ENCODE measurements around the gene TMEM19. TPM values are rescaled to one million over a fixed set of nuclear protein-coding genes. Genes with fewer than 3 reads are reported as not detected.
"Not testable (repeated sequence)": the region's sequence is repeated elsewhere in the genome, so short reads cannot be mapped to it uniquely, and the experiment has no call there.

Gene TMEM19
- total RNA-seq, 2 donors from 2014 or later = 19.5 to 20.5 TPM

DNA sequence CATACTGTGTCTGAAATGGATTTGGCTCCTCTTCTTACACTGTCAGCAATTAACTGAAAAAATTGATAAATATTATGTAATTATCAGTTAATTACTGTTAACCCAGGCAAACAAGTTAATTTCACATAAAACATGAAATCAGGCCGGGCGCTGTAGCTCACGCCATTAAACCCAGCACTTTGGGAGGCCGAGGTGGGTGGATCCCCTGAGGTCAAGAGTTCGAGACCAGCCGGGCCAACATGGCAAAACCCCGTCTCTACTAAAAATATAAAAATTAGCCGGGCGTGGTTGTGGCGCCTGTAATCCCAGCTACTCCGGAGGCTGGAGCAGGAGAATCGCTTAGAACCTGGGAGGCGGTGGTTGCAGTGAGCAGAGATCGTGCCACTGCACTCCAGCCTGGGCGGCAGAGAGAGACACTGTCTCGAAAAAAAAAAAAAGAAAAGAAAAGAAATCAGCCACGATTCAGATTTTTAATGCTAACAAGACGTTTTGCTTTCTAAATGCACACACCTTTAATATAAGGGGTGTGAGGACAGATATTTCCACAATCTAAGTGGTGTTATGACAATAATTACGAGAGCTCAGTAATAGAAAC, 473 bp upstream of the TMEM19 start:
- peaks cover 0 to 27% of the 10 kb centered on the region in 2 donors for H3K4me1 ChIP-seq
- H3K4me3 ChIP-seq = peak overlapping the region; percentile 73 to 74
- H3K36me3 ChIP-seq = no peaks in the 10 kb centered on the region
- H3K9me3 ChIP-seq = no peaks in the 10 kb centered on the region
- no peak for DNase-seq (ENCODE audit: low spot score)
- peak overlapping the region; percentile 91 to 94 for H3K27ac ChIP-seq
- TF ChIP-seq, protein P1, sequence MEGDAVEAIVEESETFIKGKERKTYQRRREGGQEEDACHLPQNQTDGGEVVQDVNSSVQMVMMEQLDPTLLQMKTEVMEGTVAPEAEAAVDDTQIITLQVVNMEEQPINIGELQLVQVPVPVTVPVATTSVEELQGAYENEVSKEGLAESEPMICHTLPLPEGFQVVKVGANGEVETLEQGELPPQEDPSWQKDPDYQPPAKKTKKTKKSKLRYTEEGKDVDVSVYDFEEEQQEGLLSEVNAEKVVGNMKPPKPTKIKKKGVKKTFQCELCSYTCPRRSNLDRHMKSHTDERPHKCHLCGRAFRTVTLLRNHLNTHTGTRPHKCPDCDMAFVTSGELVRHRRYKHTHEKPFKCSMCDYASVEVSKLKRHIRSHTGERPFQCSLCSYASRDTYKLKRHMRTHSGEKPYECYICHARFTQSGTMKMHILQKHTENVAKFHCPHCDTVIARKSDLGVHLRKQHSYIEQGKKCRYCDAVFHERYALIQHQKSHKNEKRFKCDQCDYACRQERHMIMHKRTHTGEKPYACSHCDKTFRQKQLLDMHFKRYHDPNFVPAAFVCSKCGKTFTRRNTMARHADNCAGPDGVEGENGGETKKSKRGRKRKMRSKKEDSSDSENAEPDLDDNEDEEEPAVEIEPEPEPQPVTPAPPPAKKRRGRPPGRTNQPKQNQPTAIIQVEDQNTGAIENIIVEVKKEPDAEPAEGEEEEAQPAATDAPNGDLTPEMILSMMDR (IDR thresholded peaks at IDR 0.05) = no peak
- no peaks in the 10 kb centered on the region for H3K27me3 ChIP-seq

DNA sequence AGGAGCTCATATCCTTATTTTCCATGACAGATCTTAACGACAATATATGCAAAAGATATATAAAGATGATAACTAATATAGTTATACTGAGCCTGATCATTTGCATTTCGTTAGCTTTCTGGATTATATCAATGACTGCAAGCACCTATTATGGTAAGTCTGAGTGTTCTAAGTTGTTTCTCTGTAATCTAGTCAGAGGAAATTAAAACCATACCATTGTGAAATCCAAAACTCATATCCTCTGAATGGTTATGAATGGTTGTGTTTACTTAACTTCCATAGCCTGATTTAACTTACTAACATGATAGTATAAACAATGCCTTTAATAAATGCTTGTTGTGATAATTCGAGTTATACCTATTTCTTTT, 760 bp downstream of the TMEM19 start:
- DNase-seq (ENCODE audit: low spot score) = no peak
- TF ChIP-seq, protein P1 (IDR thresholded peaks at IDR 0.05) = no peak
- Histone ChIP-seq H3K9me3 (no peaks in the 10 kb centered on the region), H3K27ac (peak overlapping the region; percentile 91 to 94), H3K4me3 (peak overlapping the region; percentile 73 to 74), H3K36me3 (no peaks in the 10 kb centered on the region), H3K27me3 (no peaks in the 10 kb centered on the region), H3K4me1 (peaks cover 0 to 27% of the 10 kb centered on the region in 2 donors)

DNA sequence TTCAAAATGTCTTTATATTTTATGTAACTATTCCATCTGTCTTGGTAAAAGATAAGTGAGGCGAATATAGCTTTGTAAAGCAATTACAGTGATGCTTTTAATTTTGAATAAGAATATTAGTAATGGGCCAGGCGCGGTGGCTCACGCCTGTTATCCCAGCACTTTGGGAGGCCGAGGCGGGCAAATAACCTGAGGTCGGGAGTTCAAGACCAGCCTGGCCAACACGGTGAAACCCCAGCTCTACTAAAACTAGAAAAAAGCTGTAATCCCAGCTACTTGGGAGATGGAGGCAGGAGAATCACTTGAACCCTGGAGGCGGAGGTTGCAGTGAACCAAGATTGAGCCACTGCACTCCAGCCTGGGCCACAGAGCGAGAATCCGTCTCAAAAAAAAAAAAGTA, 1.3 kb downstream of the TMEM19 start:
- H3K9me3 ChIP-seq; H3K27me3 ChIP-seq; DNase-seq (ENCODE audit: low spot score); H3K36me3 ChIP-seq: not testable (repeated sequence)
- peaks cover 0 to 27% of the 10 kb centered on the region in 2 donors for H3K4me1 ChIP-seq
- H3K27ac ChIP-seq = peak overlapping the region in 1 of 2 donors; percentile 91
- H3K4me3 ChIP-seq = peak overlapping the region; percentile 73 to 74

DNA sequence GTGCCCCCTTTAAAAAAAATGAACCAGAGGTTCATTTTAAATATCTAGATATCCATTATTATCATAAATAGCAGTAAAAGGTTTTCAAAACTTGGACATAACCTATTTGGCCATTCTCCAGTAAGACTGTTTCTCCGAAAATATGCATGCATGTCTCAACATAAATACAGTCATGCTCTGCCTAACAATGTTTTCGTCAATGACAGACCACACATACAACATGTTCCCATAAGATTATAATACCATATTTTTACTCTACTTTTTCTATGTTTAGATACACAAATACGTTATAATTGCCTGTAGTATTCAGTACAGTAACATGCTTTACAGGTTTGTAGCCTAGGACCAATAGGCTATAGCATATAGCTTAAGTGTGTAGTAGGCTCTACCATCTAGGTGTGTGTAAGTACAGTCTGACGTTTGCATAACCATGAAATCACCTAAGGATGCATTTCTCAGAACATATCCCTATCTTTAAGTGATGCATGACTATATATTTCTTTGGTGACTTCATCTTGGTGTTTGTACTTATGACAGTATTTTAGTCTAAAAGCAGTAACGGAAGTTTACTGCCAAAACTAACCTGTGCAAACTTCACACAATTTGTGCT, 3.2 kb downstream of the TMEM19 start:
- Histone ChIP-seq H3K4me1 (peaks cover 0 to 31% of the 10 kb centered on the region in 2 donors), H3K4me3 (no peak overlapping the region), H3K27ac (no peak overlapping the region)

DNA sequence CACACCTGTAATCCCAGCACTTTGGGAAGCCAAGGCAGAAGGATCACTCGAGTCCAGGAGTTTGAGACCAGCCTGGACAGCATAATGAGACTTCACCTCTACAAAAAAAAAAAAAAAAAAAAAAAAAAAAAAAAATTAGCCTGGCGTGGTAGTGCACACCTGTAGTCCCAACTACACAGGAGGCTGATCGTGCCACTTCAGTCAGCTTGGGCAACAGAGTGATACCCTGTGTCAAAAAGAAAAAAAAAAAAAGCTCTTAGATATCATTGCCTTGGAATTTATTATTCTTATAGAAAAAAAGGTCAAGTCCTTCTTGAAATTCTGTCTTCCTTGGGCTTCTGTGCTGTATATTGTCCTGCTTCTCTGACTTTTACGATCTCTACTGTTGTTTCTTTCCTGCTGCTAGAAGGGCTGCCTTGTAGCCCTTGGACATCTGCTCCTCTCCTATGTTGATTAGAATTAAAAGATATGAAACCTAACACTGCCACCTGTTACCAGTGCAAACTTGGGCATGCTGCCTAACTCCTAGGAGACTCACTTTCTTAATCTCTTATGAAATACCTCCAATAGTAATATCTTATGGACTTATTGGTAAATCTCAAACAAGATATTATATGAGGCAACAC, 5.7 kb downstream of the TMEM19 start:
- no peak for DNase-seq (ENCODE audit: low spot score)
- no peaks in the 10 kb centered on the region for H3K9me3 ChIP-seq
- peaks cover 3% of the 10 kb centered on the region for H3K36me3 ChIP-seq
- H3K27ac ChIP-seq = no peak overlapping the region
- H3K27me3 ChIP-seq = no peaks in the 10 kb centered on the region
- TF ChIP-seq, protein P1 (IDR thresholded peaks at IDR 0.05) = no peak
- H3K4me1 ChIP-seq = peaks cover 0 to 39% of the 10 kb centered on the region in 2 donors
- no peak overlapping the region for H3K4me3 ChIP-seq

More for the DNA sequence above, 3.2 kb downstream of the TMEM19 start:
- no peaks in the 10 kb centered on the region for H3K27me3 ChIP-seq
- no peak for DNase-seq (ENCODE audit: low spot score)
- H3K36me3 ChIP-seq = no peaks in the 10 kb centered on the region
- TF ChIP-seq, protein P1 (IDR thresholded peaks at IDR 0.05) = no peak
- H3K9me3 ChIP-seq = no peaks in the 10 kb centered on the region

DNA sequence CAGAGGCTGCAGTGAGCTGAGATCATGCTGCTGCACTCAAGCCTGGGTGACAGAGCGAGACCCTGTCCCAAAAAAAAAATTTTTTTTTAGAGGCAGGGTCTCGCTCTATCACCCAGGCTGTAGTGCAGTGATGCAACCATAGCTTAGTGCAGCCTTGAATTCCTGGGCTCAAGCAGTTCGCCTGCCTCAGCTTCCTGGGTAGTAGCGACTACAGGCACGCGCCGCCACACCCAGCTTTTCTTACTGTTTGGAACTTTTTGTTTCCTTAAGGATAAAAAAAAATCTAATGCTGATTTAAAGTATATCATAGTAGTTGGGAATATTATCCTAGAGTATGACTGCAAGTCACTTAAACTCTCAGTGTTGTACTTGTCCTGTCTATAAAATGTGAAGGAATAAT, 7.2 kb downstream of the TMEM19 start:
- Histone ChIP-seq H3K4me3 (no peak overlapping the region), H3K36me3 (peaks cover 8% of the 10 kb centered on the region), H3K4me1 (peaks cover 0 to 26% of the 10 kb centered on the region in 2 donors)

DNA sequence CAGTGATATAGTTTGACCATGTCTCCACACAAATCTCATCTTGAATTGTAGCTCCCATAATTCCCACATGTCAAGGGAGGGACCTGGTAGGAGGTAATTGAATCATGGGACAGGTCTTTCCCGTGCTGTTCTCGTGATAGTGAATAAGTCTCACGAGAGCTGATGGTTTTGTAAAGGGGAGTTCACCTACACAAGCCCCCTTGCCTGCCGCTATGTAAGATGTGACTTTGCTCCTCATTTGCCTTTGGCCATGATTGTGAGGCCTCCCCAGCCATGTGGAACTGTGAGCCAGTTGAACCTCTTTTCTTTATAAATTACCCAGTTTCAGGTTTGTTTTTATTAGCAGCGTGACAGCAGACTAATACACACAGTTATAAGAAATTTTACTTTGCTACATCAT, 7.8 kb downstream of the TMEM19 start:
- H3K27ac ChIP-seq = peak overlapping the region; percentile 66 to 70

More for the DNA sequence above, 7.2 kb downstream of the TMEM19 start:
- H3K9me3 ChIP-seq = no peaks in the 10 kb centered on the region
- no peak for DNase-seq (ENCODE audit: low spot score)
- H3K27me3 ChIP-seq = no peaks in the 10 kb centered on the region
- H3K27ac ChIP-seq = no peak overlapping the region
- TF ChIP-seq, protein P1 (IDR thresholded peaks at IDR 0.05) = no peak

More for the DNA sequence above, 7.8 kb downstream of the TMEM19 start:
- not testable (repeated sequence) for H3K4me3 ChIP-seq; H3K27me3 ChIP-seq; H3K9me3 ChIP-seq; DNase-seq (ENCODE audit: low spot score)
- Histone ChIP-seq H3K36me3 (peaks cover 13% of the 10 kb centered on the region), H3K4me1 (peaks cover 0 to 21% of the 10 kb centered on the region in 2 donors)
